Smooth muscle cell (in vitro differentiated cells): Measurements from ENCODE around the gene BRD1. TPM values are rescaled to one million over a fixed set of nuclear protein-coding genes. Genes with fewer than 3 reads are reported as not detected.
"Not testable (repeated sequence)": the region's sequence is repeated elsewhere in the genome, so short reads cannot be mapped to it uniquely, and the experiment has no call there.

Source experiments
- DNase-seq: peaks from one replicate; lab custom pipeline; 2025; ENCODE audit not compliant: unreplicated experiment; lab: John Stamatoyannopoulos, UW
- H2AFZ ChIP-seq: fragments of 200-600 bp; sonication (generic); 2 replicates; pipeline ENCODE4 v1.6.0; 2016; ENCODE audit warnings: antibody characterized with exemption, low read depth, mild to moderate bottlenecking
- H3F3A ChIP-seq: fragments of 200-600 bp; sonication (generic); 2 replicates; pipeline ENCODE4 v1.6.0; 2017; ENCODE audit warnings: antibody characterized with exemption, low read depth
- H3K27ac ChIP-seq: fragments of 200-600 bp; sonication (generic); 2 replicates; pipeline ENCODE4 v1.5.1; 2016; ENCODE audit warnings: low read depth, mild to moderate bottlenecking
- H3K27me3 ChIP-seq: fragments of 200-600 bp; sonication (generic); 2 replicates; pipeline ENCODE4 v1.6.1; 2016; ENCODE audit warnings: low read depth, mild to moderate bottlenecking
- H3K36me3 ChIP-seq: fragments of 200-600 bp; sonication (generic); 2 replicates; pipeline ENCODE4 v1.5.1; 2016; ENCODE audit warnings: low read depth
- H3K4me1 ChIP-seq: fragments of 200-600 bp; sonication (generic); 2 replicates; pipeline ENCODE4 v1.5.1; 2016; ENCODE audit warnings: low read depth
- H3K4me2 ChIP-seq: fragments of 200-600 bp; sonication (generic); 2 replicates; pipeline ENCODE4 v1.6.0; 2016; ENCODE audit warnings: mild to moderate bottlenecking
- H3K4me3 ChIP-seq: fragments of 200-600 bp; sonication (generic); 2 replicates; pipeline ENCODE4 v1.5.1; 2016; ENCODE audit warnings: mild to moderate bottlenecking
- H3K79me2 ChIP-seq: fragments of 200-600 bp; sonication (generic); 2 replicates; pipeline ENCODE4 v1.6.0; 2016; ENCODE audit warnings: low read depth, mild to moderate bottlenecking
- H3K9ac ChIP-seq: fragments of 200-600 bp; sonication (generic); 2 replicates; pipeline ENCODE4 v1.6.0; 2016; ENCODE audit warnings: low read depth
- H3K9me3 ChIP-seq: fragments of 200-600 bp; sonication (generic); replicated peaks from 2 replicates; pipeline ENCODE4 v1.5.1; 2016; ENCODE audit warnings: low read depth
- H4K20me1 ChIP-seq: fragments of 200-600 bp; sonication (generic); 2 replicates; pipeline ENCODE4 v1.6.0; 2016; ENCODE audit warnings: low read depth
- WGBS: methylation state at CpG from one replicate; pipeline ENCODE4 v1.1.7; 2016; ENCODE audit warnings: low lambda C conversion rate; 5-methylcytosine and 5-hydroxymethylcytosine counted together
- polyA plus RNA-seq: library from polyadenylated mRNA; unstranded; fragments of >200 nt; fragmentation: Nextera tagmentation; extraction: Ambion mirVana; gene quantifications from 2 replicates; pipeline ENCODE4 v1.2.1, GENCODE V29; 2016
- total RNA-seq: library from RNA; depleted of rRNA; stranded (reverse); fragments of >200 nt; gene quantifications from 2 replicates; pipeline ENCODE4 v1.2.3, GENCODE V29; 2014
- TF ChIP-seq, protein P1 (sequence below): fragments of 200-600 bp; sonication (generic); IDR thresholded peaks from 2 replicates; pipeline ENCODE4 v1.5.1; 2017; ENCODE audit warnings: borderline replicate concordance, mild to moderate bottlenecking, antibody characterized with exemption; ENCODE audit not compliant: insufficient read depth, poor library complexity, severe bottlenecking

The BRD1 gene
- total and polyA plus RNA-seq, 2 experiments from 2014 or later, result 15.0 to 20.5 TPM

DNA sequence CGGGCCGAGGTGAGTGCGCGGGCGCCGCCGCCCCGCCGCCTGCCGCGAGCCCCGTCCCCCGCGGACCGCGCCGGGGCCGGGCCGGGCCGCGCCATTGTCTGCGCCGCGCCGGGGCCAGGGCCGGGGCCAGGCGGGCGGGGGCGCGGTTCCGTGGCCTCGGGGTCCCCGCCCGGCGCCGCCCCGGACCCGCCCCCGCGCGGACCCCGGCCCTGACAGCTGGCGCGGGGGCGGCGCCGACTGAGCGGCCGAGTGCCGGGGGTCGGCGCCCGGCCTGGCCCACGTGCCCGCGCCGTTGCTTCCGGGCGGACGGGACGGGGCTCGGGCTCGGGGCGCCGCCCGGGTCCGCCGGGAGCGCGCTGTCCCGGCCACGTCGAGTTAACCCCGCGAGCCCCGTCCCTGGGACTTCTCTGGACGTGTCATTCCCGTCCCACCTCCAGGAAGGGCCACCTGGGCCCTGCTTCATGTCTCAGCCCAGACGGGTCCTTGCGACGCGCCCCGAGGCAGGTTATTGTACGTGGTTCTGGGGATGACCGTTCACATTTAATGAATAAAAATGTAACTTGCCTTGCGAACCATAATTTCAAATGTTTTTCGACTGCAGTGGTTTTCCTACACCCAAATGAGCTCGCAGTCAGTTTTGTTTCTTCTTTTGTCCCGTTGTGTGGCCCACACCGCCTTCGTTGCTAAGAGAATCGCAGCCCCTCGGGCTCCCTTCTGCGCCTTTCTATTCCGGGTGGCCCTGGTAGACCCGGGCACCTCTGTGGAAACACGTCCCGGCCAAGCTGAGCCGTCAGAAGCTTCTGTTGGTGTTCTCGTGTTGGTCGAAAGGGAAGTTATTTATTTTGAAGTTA is 26.5 kb upstream of the BRD1 start:
- DNase-seq, result no peak
- Histone ChIP-seq H4K20me1 (peaks cover 50% of the 10 kb centered on the region), H3K79me2 (peaks cover 51% of the 10 kb centered on the region)

DNA sequence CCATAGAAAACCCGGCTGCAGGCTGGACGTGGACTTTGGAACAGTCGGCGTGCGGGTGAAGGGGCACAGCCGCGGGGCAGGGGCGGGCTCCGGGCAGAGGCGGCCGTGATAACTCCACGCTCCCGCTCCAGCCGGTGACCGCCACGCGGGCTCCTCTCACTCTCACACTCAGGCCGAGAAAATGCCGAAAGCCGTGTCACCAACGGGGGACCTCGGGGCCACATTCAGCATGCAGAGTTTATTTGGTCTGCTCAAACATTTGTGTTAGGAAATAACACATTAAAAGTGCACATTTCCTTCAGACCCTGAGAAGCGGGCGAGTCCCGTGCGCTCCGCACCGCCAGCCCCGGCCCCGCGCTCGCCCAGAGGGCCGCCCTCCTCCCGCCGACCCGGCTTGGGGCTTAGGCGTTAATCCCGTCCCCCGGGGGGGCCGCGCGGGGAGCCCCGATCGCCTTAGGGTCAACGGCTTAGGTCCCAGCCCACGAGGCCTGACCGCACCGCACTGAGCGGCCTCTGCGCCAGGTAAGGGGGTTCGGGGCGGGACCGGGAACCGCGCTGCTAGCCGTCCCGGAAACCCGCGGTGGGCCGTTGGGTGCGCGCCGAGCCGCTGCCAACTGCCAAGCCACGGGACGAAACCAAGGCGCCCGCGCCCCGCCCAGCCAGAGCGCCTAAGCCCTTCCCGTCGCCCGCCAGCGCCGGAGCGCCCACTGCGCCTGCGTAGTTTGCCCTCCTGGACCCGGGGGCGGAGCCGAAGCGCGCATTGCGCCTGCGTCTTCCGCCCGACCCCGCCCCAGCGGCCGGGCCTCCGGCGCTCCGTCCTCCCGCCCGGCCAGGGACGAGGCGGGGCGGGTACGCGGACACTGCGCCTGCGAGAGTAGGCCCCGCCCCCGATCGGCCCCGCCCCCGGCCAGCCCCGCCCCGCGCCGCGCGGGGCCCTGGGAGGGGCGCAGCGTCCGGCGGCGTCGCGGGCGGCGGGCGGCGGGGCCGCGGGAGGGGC is 25.5 kb upstream of the BRD1 start, which contains the start of gene ZBED4:
Gene ZBED4, plus strand, starts transcription at position 947 of the 997 bp plus-strand sequence. CDS start 29,819 bp downstream, outside the sequence.
- TF ChIP-seq, protein P1, sequence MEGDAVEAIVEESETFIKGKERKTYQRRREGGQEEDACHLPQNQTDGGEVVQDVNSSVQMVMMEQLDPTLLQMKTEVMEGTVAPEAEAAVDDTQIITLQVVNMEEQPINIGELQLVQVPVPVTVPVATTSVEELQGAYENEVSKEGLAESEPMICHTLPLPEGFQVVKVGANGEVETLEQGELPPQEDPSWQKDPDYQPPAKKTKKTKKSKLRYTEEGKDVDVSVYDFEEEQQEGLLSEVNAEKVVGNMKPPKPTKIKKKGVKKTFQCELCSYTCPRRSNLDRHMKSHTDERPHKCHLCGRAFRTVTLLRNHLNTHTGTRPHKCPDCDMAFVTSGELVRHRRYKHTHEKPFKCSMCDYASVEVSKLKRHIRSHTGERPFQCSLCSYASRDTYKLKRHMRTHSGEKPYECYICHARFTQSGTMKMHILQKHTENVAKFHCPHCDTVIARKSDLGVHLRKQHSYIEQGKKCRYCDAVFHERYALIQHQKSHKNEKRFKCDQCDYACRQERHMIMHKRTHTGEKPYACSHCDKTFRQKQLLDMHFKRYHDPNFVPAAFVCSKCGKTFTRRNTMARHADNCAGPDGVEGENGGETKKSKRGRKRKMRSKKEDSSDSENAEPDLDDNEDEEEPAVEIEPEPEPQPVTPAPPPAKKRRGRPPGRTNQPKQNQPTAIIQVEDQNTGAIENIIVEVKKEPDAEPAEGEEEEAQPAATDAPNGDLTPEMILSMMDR, result no peak
- peak; percentile 96 for DNase-seq
- Histone ChIP-seq H3K27me3 (peaks cover 43% of the 10 kb centered on the region), H3K4me3 (peak within 1 kb of the TSS; percentile 78), H3K79me2 (peaks cover 40% of the 10 kb centered on the region), H3K4me1 (peaks cover 28% of the 10 kb centered on the region), H2AFZ (peak within 1 kb of the TSS; percentile 93), H3K9ac (peak within 1 kb of the TSS; percentile 87), H3K27ac (peak within 1 kb of the TSS; percentile 73), H3K4me2 (peak within 1 kb of the TSS; percentile 95), H4K20me1 (peaks cover 40% of the 10 kb centered on the region), H3K9me3 (no peaks in the 10 kb centered on the region), H3F3A (no peaks in the 10 kb centered on the region), H3K36me3 (no peaks in the 10 kb centered on the region)
- WGBS, result 1% methylated on average over 71 of the region's 127 CpGs

More for the DNA sequence above, 26.5 kb upstream of the BRD1 start:
- WGBS, result 1% methylated on average over 40 of the region's 101 CpGs
- Histone ChIP-seq H3K27ac (peak overlapping the region; percentile 73), H3K4me1 (peaks cover 18% of the 10 kb centered on the region), H3K4me3 (peak overlapping the region; percentile 78), H3F3A (no peaks in the 10 kb centered on the region), H3K36me3 (no peaks in the 10 kb centered on the region), H3K4me2 (peak overlapping the region; percentile 95), H3K27me3 (peaks cover 33% of the 10 kb centered on the region), H3K9me3 (no peaks in the 10 kb centered on the region), H2AFZ (peak overlapping the region; percentile 1), H3K9ac (peak overlapping the region; percentile 87)
- TF ChIP-seq, protein P1, result no peak

DNA sequence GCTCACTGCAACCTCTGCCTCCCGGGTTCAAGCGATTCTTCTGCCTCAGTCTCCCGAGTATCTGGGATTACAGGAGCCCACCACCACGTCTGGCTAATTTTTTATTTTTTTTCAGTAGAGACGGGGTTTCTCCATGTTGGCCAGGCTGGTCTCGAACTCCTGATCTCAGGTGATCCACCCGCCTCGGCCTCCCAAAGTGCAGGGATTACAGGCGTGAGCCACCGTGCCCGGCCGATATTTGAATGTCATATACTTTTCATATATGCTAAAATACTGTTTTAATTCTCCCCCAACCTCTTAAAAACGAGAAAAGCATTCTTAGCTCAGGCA is 24.9 kb upstream of the BRD1 start:
- Histone ChIP-seq H3K4me3 (peak overlapping the region; percentile 78), H3K27me3 (peaks cover 50% of the 10 kb centered on the region), H4K20me1 (peaks cover 34% of the 10 kb centered on the region), H3K27ac (peak overlapping the region; percentile 68), H2AFZ (peak overlapping the region; percentile 93), H3K79me2 (peaks cover 34% of the 10 kb centered on the region), H3K4me1 (peaks cover 30% of the 10 kb centered on the region), H3K4me2 (peak overlapping the region; percentile 93)
- not testable (repeated sequence) for H3F3A ChIP-seq, H3K9me3 ChIP-seq, H3K36me3 ChIP-seq, DNase-seq, H3K9ac ChIP-seq
- 66% methylated on average over 13 of the region's 13 CpGs for WGBS
